Measurements from ENCODE around the gene CCR5AS.

Gene CCR5AS

DNA sequence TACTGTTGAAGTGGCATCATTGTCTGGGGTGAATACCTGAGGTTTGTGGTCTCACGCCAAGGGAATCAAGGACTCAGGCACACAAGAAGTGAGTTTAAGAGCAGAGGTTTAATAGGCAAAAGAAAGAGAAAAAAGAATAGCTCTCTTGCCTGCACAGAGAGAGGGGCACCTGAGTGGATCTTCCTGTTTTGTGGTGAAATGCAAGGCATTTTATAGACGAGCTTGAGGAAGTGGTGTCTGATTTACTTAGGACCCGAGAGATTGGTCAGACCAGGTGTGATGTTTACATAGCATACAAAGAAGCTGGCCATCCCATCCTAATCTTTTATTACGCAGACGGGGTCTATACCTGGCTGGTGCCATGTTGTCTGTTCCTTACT lies 22.9 kb downstream of the CCR5AS start:
- Histone ChIP-seq H3K56ac (ENCODE audit: insufficient read length, low read depth, low read length) (no peak overlapping the region), H4K5ac (ENCODE audit: insufficient read length, low read depth, low read length) (no peak overlapping the region), H3K9me3 (ENCODE audit: control insufficient read depth, low read depth, low read length) (no peaks in the 10 kb centered on the region), H3K14ac (ENCODE audit: insufficient read depth, low read length) (no peak overlapping the region), H4K20me1 (ENCODE audit: control insufficient read depth, insufficient read depth, insufficient read length) (no peaks in the 10 kb centered on the region), H3K79me2 (ENCODE audit: insufficient read depth, low read length) (no peaks in the 10 kb centered on the region), H2BK12ac (ENCODE audit: insufficient read length, low read depth, low read length) (no peak overlapping the region), H2BK15ac (ENCODE audit: low read depth, low read length) (no peak overlapping the region), H3K4me1 (ENCODE audit: insufficient read depth, low read length) (peaks cover 8% of the 10 kb centered on the region; the same call in 1 of the 2 replicates), H3K9ac (ENCODE audit: extremely low read depth, insufficient read length, low read length) (no peak overlapping the region), H3K27ac (ENCODE audit: insufficient read length, low read depth, low read length) (no peak overlapping the region), H3K4me2 (ENCODE audit: insufficient read depth, insufficient read length, low read length) (no peak overlapping the region), H4K8ac (replicated peaks; ENCODE audit: insufficient read length, low read depth, low read length) (no peak overlapping the region), H3T11ph (ENCODE audit: low read length) (no peak overlapping the region), H3K79me1 (ENCODE audit: insufficient read depth, low read depth, low read length, poor library complexity, severe bottlenecking) (no peaks in the 10 kb centered on the region), H4K91ac (ENCODE audit: insufficient read length, low read depth, low read length) (no peak overlapping the region), H3K23me2 (ENCODE audit: insufficient read length, low read depth, low read length, poor library complexity, severe bottlenecking) (no peaks in the 10 kb centered on the region), H2BK120ac (ENCODE audit: low read depth, low read length, poor library complexity, severe bottlenecking) (no peak overlapping the region), H2BK5ac (ENCODE audit: insufficient read length, low read length) (no peak overlapping the region), H2AFZ (ENCODE audit: low read length) (no peak overlapping the region), H3K23ac (ENCODE audit: insufficient read length, low read depth, low read length) (no peak overlapping the region), H3K27me3 (ENCODE audit: insufficient read depth, low read length) (no peaks in the 10 kb centered on the region), H3K4ac (ENCODE audit: low read depth, low read length) (no peak overlapping the region), H2BK20ac (ENCODE audit: low read depth, low read length, poor library complexity, severe bottlenecking) (no peak overlapping the region), H3K18ac (ENCODE audit: insufficient read length, low read depth, low read length) (no peak overlapping the region), H2AK5ac (ENCODE audit: insufficient read length, low read length) (no peak overlapping the region)
- WGBS (ENCODE audit: extremely low coverage, insufficient read length, low lambda C conversion rate) = no CpG with 5 or more reads among the region's 5 CpGs
- DNase-seq = no peak
- H3K27me3 Mint-ChIP-seq (ENCODE audit: low read depth) = no peaks in the 10 kb centered on the region
- no peaks in the 10 kb centered on the region for H3K36me3 Mint-ChIP-seq (ENCODE audit: insufficient read depth in 1 of 3, low read depth in 3 of 3)
- no peak overlapping the region for H3K4me3 Mint-ChIP-seq
- TF ChIP-seq, protein P1, sequence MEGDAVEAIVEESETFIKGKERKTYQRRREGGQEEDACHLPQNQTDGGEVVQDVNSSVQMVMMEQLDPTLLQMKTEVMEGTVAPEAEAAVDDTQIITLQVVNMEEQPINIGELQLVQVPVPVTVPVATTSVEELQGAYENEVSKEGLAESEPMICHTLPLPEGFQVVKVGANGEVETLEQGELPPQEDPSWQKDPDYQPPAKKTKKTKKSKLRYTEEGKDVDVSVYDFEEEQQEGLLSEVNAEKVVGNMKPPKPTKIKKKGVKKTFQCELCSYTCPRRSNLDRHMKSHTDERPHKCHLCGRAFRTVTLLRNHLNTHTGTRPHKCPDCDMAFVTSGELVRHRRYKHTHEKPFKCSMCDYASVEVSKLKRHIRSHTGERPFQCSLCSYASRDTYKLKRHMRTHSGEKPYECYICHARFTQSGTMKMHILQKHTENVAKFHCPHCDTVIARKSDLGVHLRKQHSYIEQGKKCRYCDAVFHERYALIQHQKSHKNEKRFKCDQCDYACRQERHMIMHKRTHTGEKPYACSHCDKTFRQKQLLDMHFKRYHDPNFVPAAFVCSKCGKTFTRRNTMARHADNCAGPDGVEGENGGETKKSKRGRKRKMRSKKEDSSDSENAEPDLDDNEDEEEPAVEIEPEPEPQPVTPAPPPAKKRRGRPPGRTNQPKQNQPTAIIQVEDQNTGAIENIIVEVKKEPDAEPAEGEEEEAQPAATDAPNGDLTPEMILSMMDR (conservative IDR thresholded peaks at IDR 0.05) = no peak
- peaks cover 0 to 3% of the 10 kb centered on the region in 2 experiments; a peak in 2 of 5 replicates for H3K9me3 Mint-ChIP-seq
- no peak overlapping the region for H3K27ac Mint-ChIP-seq
- peaks cover 29 to 30% of the 10 kb centered on the region in 2 experiments for H3K4me1 Mint-ChIP-seq
